Posterior cingulate gyrus (tissue), 11 donors: ENCODE data around the gene RFK.
"Not testable (repeated sequence)": the region's sequence is repeated elsewhere in the genome, so short reads cannot be mapped to it uniquely, and the experiment has no call there.

ENCODE experiments used
- DNase-seq, 10 donors: peaks; one replicate each; pipeline versions ENCODE4 v3.0.0 to v3.0.0-alpha.2; 2020 to 2021; ENCODE audit warnings: mixed read lengths in 3 of 10
- intact Hi-C: fragments of 100-400 bp; cut with DNase I; formaldehyde crosslinking; loops from one replicate; pipeline ENCODE4 v1.15.1; 2023

RFK gene

DNA sequence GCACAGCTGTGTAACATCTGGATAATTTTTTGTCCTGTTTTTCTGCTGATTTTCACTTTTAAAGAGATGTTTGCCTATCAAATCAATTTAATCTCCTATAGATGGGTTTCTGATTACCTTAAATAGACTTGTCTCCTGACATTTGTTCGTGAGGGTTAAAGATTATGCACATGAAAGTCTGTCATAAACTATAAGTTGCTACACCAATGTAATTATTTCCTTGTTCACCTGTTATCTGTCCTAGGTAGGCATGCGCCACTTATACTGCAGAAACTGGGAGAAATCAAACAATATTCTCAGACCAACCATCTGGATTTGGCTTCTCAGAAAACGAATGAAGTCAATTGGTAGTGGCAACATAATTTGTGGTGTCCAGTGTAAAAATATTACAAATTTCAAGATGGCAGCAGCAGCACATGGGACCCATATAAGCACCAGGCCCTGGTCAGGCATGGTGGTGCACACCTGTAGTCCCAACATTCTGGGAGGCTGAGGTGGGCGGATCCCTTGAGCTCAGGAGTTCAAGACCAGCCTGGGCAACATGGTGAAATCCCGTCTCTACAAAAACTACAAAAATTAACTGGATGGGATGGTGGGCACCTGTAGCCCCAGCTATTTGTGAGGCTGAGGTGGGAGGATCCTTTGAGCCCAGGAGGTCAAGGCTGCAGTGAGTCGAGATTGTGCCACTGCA, 20.3 kb downstream of the RFK start:
- DNase-seq, result no peak
- intact Hi-C loops, result no loop called here

DNA sequence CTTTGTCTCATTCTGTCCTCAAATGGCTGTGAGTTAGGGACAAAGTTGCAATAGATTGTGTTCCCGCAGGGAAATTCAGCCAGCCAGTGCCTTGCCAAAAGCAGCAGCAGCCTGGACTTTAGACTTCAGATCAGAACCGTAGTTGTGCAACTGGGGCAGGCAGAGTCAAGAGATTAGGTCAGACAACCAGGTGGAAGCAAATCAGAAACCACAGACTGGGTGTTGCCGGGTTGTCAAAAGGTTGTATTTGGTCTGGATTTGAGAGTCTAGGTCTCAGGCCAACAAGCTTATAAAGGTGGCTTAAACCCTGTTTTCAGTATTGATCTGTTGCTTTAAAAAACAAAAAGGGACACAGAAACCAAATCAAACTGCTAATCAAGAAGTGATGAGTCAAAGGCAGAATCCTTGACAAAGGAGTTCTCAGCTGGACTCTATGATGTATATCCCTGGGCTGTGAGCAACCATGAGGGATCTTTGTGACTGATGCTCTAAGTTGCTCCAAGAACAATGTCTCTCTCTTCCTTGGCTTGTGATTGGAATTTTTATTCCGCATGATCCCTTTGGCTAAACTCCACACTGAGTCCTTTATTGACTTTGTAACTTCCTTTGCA, 20.9 kb downstream of the RFK start:
- intact Hi-C loops, result no loop called here
- no peak for DNase-seq

DNA sequence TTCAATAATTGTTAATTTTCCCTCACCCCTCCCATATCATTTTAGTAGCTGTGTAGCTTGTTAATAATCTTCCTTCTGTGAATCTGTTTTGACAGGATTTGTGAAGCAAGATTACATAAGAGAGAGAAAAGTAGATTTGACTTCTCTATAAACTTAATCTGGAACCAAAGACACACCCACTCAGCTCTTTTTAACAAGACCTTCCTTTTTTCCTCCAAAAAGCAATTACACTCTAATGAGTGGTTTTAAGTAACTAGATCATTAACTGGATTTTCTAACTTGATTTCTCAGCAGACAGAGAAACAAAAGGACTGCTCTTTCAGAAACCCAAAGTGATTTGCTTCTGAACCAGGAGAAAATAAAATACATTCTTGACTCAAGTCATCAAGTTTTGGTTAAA, 21.9 kb downstream of the RFK start:
- DNase-seq, result no peak
- intact Hi-C loops, result no loop called here

DNA sequence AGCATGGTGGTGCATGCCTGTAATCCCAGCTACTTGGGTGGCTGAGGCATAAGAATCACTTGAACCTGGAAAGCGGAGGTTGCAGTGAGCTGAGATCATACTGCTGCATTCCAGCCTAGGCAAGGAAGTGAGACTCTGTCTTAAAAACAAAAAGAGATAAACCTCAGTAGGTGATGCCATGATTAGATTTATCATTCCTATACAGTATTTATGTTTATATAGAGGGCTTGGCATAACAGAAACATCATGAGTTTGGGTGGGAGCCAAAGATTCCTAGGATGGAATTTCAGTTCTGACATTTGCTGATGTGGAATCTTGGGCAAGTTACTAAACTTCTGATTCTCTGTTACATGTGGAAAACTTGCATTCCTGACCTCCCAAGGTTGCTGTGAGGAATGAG, 22.3 kb downstream of the RFK start:
- no peak for DNase-seq
- intact Hi-C loops, result no loop called here

DNA sequence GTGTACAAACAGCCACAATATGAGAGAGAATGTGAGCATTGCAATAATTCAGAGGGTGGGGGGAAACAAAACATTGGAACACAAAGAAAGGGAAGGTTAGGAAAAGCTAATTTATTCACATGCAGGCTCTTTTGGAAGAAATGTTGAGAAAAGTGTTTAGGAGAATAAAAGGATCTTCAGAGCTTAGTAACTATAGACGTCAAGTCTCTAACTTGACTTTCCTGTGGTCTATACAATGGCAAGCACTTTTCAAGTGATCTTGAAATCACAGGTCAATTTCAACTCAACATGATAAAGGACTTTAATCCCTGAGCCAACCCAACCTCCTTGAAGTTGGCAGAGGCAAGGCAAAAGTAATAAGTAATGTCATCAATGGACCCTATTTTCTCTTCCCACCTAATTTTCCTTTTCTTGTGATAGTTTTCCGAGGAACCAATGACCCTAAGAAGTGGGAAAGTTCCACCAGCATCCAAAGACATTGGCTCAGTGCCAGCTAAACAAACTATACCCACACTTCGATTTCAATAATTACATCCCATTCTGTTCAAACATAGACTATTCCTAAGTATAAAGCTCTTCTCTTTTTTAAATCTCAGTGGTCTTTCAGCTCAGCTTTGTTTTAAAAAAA, 23.7 kb downstream of the RFK start:
- no peak for DNase-seq
- intact Hi-C loops, result no loop called here

DNA sequence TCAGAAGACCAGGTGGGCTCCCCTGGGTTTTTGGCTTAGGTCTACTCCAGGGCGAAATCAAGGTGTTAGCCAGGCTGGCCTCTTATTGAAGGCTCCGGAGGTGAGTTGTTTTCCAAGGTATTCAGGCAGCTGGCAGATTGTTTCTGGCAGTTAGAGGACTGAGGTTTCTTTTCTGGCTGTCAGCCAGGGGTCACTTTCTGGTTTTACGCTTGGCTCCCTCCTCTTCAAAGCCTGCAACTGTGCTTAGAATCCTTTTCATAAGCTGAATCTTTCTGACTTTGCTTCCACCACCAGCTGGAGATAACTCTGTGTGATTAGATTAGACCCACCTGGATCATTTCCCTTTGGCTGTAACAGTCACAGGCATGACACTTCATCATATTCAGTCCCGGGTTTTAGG, 24.6 kb downstream of the RFK start:
- no peak for DNase-seq
- intact Hi-C loops, result no loop called here

DNA sequence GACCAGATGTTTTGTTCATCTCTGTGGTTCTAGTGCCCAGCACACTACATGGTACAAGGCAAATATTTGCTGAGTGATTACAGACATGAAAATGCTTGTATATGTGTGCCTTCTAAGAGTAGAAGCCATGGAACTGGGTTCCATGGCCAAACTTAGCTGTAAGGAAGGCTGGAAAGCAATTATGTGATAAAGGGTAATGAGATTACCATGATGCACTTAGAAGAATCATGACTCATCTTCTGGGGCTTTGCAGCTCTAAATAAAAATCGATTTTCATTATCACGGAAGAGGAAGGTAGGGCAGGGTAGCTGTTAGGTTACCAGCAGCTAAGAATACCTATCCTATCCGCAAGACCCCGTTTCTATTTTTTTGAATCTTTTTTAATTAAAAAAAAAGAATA, 28.0 kb downstream of the RFK start:
- intact Hi-C loops, result no loop called here
- DNase-seq, result no peak

DNA sequence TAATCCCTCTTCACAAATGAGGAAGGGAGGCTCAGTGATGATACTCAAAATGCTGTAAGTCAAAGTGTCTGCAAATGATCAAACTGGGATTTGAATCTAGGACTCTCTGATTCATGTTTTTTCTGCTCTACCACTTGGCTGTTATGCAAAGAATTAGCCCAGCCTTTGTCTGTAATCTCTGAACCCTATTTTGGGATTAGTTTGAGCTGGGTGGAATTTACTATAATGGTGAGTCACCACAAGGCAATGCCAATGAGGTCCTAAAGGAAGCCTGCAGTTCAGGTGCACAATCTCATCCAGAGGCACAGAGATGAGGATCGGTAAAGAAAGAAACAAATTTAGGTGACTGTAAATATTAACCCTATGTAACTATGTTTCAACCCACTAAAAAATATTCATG, 29.2 kb downstream of the RFK start:
- intact Hi-C loops, result no loop called here

DNA sequence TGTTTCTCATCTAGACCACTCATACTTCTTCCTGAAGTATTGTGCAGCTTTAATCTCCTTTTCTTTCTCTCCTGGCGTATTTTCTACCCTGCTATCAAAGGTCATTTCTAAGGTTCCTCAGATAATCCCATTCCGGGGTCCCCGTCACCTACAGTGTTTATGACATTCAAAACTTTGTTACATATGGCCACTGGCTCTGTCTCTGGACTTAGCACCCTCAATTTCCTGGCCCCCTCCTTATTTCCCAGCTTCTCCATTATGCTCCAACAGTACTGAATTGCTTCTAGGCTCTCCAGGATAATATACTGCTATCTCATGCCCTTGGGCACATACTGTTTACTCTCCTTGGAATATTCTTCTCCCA, 31.2 kb downstream of the RFK start:
- DNase-seq, result no peak
- intact Hi-C loops, result no loop called here

More for the DNA sequence above, 29.2 kb downstream of the RFK start:
- DNase-seq, result no peak

DNA sequence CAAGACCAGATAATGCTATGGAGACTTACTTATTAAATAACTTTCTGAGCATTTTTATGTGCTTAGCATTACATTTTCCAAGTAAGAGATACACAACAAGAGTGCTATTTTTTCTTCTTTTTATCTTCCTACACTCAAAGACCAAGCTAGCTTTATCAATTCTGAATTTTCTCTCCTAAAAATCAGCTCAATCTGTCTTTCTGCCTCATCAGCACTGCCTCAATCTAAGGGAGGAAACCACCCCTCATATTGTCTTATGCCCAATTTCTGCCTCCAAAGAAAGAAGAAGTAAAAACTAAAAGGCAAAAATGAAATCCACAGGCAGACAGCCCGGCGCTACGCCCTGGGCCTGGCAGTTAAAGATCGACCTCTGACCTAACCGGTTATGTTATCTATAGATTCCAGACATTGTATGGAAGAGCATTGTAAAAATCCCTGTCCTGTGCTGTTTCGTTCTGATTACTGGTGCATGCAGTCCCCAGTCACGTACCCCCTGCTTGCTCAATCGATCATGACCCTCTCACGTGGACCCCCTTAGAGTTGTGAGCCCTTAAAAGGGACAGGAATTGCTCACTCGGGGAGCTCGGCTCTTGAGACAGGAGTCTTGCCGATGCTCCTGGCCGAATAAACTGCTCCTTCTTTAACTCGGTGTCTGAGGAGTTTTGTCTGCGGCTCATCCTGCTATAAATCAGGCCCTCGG, 31.7 kb downstream of the RFK start:
- DNase-seq, intact Hi-C loops: not testable (repeated sequence)

DNA sequence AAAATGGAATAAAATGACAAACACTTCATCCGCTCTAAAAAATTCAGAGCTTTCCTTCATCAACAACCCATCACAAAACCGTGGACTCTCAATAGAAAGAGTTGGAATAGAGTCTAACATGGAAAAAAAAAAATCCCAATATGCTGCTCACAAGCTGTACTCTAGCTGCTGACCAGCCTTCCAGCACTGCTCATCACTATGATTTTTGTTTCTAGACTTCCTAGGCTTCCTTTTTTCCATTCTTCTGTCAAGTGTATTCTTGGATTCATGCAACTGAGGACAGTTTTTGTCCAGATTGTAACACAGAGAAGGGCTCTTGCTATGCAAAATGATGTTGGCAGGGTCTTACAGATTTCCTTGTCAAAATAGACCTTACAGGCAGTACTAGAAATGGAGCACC, 34.5 kb downstream of the RFK start:
- intact Hi-C loops, result no loop called here
- DNase-seq, result no peak

DNA sequence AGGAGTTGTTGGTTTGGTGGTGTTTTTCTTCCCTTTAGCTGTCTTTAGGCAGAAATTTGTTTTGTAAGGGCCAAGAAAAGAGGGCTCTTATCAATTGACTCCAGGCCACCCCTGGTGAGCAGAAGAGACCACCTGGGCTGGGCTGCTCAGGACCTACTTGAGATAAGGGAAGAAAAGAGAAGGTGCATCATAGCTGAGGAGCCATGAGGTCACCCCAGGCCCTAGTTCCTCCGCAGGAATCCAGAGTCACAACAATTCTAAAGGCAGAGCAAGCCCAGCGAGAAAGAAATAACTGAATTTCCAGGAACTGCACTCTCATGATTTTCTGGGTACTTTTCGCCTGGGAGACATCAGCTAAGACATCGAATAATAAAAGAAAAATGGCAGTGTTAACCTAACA, 34.9 kb downstream of the RFK start:
- intact Hi-C loops, result no loop called here
- no peak for DNase-seq

DNA sequence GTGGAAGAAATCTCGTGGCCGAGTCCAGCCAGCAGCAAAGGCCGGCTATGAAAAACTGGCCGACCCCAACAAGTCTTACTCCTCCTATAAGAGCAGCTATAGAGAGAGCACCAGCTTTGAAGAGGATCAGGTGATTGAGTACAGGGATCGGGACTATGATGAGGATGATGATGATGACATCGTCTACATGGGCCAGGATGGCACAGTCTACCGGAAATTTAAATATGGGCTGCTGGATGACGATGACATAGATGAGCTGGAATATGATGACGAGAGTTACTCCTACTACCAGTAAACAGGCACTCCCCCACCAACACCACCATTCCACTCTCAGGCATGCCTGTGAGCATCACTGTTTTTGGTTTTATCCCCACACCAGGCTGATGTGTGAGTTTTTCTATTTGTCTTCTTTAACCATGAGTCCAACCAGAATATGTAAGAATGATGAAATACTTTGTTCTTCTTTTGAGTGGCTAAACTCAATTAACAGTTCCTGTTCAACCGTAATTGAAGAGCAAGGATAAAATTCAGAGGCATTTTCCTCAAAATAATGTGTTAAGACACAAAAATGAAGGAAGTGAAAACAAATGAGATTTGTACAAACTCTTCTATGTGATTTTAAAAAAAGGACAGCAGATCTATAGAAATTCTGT, 35.5 kb downstream of the RFK start:
- DNase-seq, result no peak
- intact Hi-C loops, result no loop called here

DNA sequence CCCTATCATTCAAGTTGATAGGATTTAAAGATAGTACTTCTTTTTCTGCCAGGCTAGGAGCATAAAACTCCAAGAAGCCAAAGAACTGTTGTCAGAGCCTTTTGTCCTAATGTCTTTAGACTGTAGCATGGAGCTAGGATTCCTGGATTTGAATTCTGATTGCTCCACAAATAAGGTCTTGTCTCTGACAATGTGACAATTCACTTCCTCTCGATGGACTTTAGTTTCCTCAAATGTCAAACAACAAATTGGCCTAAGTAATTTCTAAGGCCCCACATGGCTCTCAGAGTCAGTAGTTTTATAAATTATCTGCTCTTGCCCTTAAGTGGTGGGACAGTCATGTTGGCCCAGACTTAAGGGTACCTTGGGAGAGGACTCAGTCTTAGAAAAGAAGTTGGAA, 36.7 kb downstream of the RFK start:
- intact Hi-C loops, result no loop called here
- no peak for DNase-seq

DNA sequence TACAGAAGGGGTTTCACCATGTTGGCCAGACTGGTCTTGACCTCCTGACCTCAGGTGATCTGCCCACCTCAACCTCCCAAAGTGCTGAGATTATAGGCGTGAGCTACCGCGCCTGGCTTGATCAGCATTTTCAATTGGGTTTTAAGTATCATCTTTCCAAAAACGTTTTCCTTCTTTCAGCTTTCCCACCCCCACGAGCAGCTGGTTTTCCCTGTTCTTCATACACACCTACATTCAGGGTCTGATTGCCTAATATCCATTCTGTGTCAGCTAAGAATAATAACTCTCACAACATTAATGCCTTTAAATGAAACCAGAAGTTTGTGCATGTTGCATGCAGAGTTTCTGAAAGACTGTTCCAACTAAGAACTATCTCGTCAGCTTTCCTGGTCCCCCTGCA, 38.3 kb downstream of the RFK start:
- intact Hi-C loops, result no loop called here
- DNase-seq, result no peak

DNA sequence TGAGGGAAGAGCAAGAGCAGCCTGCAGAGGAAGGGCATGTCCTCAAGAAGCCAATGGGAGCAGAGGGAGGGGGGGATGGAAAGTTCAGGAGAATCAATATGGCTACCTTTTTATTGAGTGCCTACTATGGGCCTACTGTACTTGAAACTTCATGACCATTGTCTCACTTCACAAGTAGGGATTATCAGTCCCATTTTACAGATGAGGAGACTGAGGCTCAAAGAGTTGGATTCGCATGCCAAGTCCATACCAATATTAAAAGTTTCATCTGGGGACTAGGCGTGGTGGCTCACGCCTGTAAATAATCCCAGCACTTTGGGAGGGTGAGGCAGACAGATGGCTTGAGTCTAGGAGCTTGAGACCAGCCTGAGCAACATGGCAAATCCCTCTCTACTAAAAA, 40.0 kb downstream of the RFK start:
- intact Hi-C loops, result no loop called here

DNA sequence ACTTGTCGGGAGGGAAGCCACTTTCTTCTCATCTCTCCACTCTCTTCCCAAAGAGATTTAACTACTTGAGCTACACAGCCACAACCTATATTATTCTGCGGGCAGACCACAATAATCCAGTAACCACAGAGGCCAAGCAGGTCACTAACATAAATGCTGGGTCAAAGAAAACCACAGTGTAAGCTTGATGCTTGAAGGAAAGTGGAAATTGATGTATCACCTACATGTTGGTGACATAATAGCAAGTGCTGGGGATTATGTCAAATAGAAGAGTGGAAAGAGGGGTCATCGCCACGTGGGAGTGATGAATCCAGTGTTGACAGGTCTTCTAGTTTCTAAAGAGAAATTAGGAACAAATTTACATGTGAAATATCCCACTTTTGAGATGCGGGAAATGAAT, 40.9 kb downstream of the RFK start:
- DNase-seq, result no peak

More for the DNA sequence above, 40.0 kb downstream of the RFK start:
- no peak for DNase-seq

DNA sequence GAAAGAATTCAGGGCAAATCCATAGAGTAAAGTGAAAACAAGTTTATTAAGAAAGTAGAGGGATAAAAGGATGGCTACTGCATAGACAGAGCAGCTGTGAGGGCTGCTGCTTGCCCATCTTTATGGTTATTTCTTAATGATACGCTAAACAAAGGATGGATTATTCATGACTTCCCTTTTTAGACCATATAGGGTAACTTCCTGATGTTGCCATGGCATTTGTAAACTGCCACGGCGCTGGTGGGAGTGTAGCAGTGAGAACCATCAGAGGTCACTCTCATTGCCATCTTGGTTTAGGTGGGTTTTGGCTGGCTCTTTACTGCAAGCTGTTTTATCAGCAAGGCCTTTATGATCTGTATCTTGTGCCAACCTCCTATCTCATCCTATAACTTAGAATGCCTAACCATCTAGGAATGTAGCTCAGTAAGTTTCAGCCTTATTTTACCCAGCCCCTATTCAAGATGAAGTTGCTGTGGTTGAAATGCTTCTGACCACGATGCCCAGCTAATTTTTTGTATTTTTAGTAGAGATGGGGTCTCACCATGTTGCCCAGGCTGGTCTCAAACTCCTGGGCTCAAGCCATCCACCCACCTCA, 42.1 kb downstream of the RFK start:
- intact Hi-C loops, result no loop called here
- no peak for DNase-seq

More for the DNA sequence above, 40.9 kb downstream of the RFK start:
- intact Hi-C loops, result no loop called here

DNA sequence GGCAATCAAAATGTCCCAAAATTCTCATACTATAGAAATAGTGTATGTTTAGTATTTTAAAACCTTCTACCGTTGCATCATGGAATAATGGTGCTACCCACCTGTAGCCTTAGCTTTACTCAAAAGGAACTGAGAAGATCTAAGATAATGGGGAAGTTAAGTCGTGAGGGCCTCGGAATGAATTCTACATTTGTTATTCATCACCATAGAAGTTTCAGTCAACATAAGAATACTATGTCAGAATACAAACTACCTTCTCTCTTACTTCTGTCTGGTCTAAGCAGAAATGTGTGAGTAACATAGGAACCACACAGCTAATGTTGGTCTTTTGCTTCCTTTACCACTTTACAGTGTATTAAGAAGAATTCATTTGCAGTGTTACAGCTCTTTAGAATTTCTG, 43.2 kb downstream of the RFK start:
- no peak for DNase-seq
- intact Hi-C loops, result no loop called here

DNA sequence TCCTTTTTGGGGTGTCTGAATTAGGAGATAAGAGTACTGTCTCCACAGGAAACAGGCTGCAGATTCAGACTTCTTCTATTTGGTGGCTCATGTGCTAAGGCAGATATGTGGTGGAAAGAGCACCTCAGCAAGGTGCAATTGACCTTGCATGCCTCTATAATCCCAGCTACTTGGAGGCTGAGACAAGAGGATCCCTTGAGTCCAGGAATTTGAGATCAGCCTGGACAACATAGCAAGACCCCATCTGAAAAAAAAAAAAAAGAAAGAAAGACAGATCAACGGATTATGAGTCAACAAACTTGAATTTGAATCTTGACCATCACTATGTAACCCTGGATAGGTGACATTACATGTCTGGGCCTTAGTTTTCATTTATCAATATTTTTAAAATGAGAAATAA, 44.4 kb downstream of the RFK start:
- no peak for DNase-seq
- intact Hi-C loops, result no loop called here

DNA sequence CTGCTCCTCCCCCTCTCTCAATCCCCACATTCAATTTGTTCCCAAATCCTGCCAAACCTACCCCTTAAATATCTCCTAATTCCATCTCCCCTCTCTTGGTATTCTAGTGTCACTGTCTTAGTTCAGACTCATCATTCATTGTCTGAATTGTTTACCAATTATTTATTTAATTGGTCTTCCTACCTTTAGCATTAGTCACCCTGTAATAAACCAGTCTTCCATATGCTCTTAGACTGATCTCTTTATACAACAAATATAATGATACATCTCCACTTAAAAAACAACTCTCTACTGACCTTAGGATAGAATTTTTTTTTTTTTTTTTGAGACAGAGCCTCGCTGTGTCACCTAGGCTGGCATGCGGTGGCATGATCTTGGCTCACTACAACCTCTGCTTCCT, 51.4 kb downstream of the RFK start:
- intact Hi-C loops, result no loop called here
- no peak for DNase-seq
